RWPE2 (cell line): ENCODE data around the gene SLC43A2.
A peak's percentile ranks its signal among the peaks of the same experiment; 100 is the strongest.

Source experiments
- ATAC-seq: fragments of 200-7000 bp; cut with Tn5 transposase; 3 replicates; pipeline ENCODE4 v1.9.1; 2021; ENCODE audit warnings: low read depth
- DNase-seq: peaks from one replicate; pipeline ENCODE4 v3.0.0-alpha.2; 2020; ENCODE audit warnings: low spot score
- H3K27ac ChIP-seq: fragments of 450-650 bp; 2 replicates; pipeline ENCODE4 v1.5.1; 2017; ENCODE audit warnings: mild to moderate bottlenecking; ENCODE audit not compliant: poor library complexity, severe bottlenecking
- H3K27me3 ChIP-seq: fragments of 250-450 bp; sonication (Bioruptor Pico); 2 replicates; pipeline ENCODE4 v1.5.1; 2021; ENCODE audit warnings: mild to moderate bottlenecking, moderate library complexity; ENCODE audit not compliant: insufficient read depth, poor library complexity, severe bottlenecking
- H3K36me3 ChIP-seq: fragments of 250-450 bp; sonication (Bioruptor Pico); 2 replicates; pipeline ENCODE4 v1.5.1; 2020; ENCODE audit warnings: low read depth, mild to moderate bottlenecking, moderate library complexity
- H3K4me1 ChIP-seq: fragments of 250-450 bp; sonication (Bioruptor Pico); 2 replicates; pipeline ENCODE4 v1.5.1; 2021; ENCODE audit warnings: mild to moderate bottlenecking, moderate library complexity; ENCODE audit not compliant: insufficient read depth, poor library complexity, severe bottlenecking
- H3K4me3 ChIP-seq: fragments of 250-450 bp; sonication (Bioruptor Pico); 2 replicates; pipeline ENCODE4 v1.5.1; 2021; ENCODE audit warnings: mild to moderate bottlenecking, moderate library complexity; ENCODE audit not compliant: severe bottlenecking
- H3K9me3 ChIP-seq: fragments of 250-450 bp; sonication (Bioruptor Pico); 2 replicates; pipeline ENCODE4 v1.5.1; 2021; ENCODE audit warnings: mild to moderate bottlenecking, moderate library complexity; ENCODE audit not compliant: severe bottlenecking
- TF ChIP-seq, protein P1 (sequence below): fragments of 450-650 bp; IDR thresholded peaks from one replicate; pipeline ENCODE4 v1.5.1; 2017; ENCODE audit warnings: mild to moderate bottlenecking, moderate library complexity; ENCODE audit not compliant: poor library complexity, severe bottlenecking

SLC43A2 gene

GRCh38 chr17:1623057-1623630 lies 5.5 kb downstream of the SLC43A2 start:
- ATAC-seq, result no peak
- TF ChIP-seq, protein P1, sequence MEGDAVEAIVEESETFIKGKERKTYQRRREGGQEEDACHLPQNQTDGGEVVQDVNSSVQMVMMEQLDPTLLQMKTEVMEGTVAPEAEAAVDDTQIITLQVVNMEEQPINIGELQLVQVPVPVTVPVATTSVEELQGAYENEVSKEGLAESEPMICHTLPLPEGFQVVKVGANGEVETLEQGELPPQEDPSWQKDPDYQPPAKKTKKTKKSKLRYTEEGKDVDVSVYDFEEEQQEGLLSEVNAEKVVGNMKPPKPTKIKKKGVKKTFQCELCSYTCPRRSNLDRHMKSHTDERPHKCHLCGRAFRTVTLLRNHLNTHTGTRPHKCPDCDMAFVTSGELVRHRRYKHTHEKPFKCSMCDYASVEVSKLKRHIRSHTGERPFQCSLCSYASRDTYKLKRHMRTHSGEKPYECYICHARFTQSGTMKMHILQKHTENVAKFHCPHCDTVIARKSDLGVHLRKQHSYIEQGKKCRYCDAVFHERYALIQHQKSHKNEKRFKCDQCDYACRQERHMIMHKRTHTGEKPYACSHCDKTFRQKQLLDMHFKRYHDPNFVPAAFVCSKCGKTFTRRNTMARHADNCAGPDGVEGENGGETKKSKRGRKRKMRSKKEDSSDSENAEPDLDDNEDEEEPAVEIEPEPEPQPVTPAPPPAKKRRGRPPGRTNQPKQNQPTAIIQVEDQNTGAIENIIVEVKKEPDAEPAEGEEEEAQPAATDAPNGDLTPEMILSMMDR, result no peak
- no peaks in the 10 kb centered on the region for H3K4me1 ChIP-seq
- no peak for DNase-seq
- H3K4me3 ChIP-seq, result no peak overlapping the region
- H3K36me3 ChIP-seq, result peaks cover 9% of the 10 kb centered on the region; the same call in 1 of the 2 replicates
- no peak overlapping the region for H3K27ac ChIP-seq
- no peaks in the 10 kb centered on the region for H3K9me3 ChIP-seq
- H3K27me3 ChIP-seq, result no peaks in the 10 kb centered on the region

- DNase-seq, result no peak
- no peak for ATAC-seq
- Histone ChIP-seq H3K4me3 (no peak overlapping the region), H3K9me3 (no peaks in the 10 kb centered on the region), H3K4me1 (no peaks in the 10 kb centered on the region), H3K27me3 (no peaks in the 10 kb centered on the region), H3K36me3 (peaks cover 1% of the 10 kb centered on the region; the same call in 1 of the 2 replicates), H3K27ac (no peak overlapping the region)
- TF ChIP-seq, protein P1, result no peak
Measured at GRCh38 chr17:1621273-1621954, 7.2 kb downstream of the SLC43A2 start.

DNA sequence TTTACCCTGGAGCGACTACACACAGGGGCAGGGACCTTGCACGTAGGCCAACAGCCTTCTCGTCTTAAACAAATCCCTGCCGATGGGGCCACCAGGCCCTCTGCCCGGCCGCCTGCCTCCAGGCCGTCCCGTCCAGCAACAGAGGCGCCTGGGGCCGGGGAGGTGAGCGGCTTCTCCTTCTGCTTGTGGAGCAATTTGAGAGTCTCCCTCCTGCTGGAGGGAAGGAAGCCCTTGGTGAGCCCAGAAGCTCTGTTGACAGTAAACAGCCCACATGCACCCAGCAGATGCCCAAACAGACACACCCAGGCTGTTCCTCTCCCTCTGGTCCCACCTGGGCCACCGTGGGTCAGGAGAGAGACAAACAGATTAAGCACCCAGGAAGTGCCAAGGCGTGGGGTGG lies 8.1 kb downstream of the SLC43A2 start:
- ATAC-seq, result no peak; the same call in 2 of the 3 replicates

GRCh38 chr17:1617620-1618174 lies 10.9 kb downstream of the SLC43A2 start:
- H3K27ac ChIP-seq, result no peak overlapping the region

More for the DNA sequence above, 8.1 kb downstream of the SLC43A2 start:
- H3K36me3 ChIP-seq, result no peaks in the 10 kb centered on the region; the same call in 1 of the 2 replicates
- TF ChIP-seq, protein P1, result no peak
- no peak for DNase-seq
- no peak overlapping the region for H3K4me3 ChIP-seq
- no peak overlapping the region for H3K27ac ChIP-seq
- no peaks in the 10 kb centered on the region for H3K27me3 ChIP-seq
- no peaks in the 10 kb centered on the region for H3K9me3 ChIP-seq
- H3K4me1 ChIP-seq, result no peaks in the 10 kb centered on the region

More at GRCh38 chr17:1617620-1618174, 10.9 kb downstream of the SLC43A2 start:
- no peak for DNase-seq
- Histone ChIP-seq H3K36me3 (peaks cover 6% of the 10 kb centered on the region; the same call in 1 of the 2 replicates), H3K4me3 (no peak overlapping the region), H3K27me3 (no peaks in the 10 kb centered on the region), H3K9me3 (no peaks in the 10 kb centered on the region), H3K4me1 (no peaks in the 10 kb centered on the region)
- ATAC-seq, result peak; percentile 41; the same call in 1 of the 3 replicates
- TF ChIP-seq, protein P1, result no peak
